Ovary (tissue), 9 donors: ENCODE data around the gene WNK2. TPM values are rescaled to one million over a fixed set of nuclear protein-coding genes. Genes with fewer than 3 reads are reported as not detected.

Experiments
- DNase-seq, 5 donors: peaks; one replicate each; pipeline ENCODE4 v3.0.0-alpha.2; 2019 to 2020
- H3K27ac ChIP-seq, 2 donors: fragments of 200-600 bp; one replicate each; pipeline versions ENCODE4 v1.5.1 to v1.8.0; 2019 to 2022
- H3K27me3 ChIP-seq: fragments of 200-600 bp; one replicate; pipeline ENCODE4 v1.8.0; 2022
- H3K36me3 ChIP-seq: fragments of 200-600 bp; sonication (generic); one replicate; pipeline ENCODE4 v1.5.1; 2019
- H3K4me1 ChIP-seq: one replicate; pipeline ENCODE4 v1.8.1; 2013; ENCODE audit warnings: mild to moderate bottlenecking, moderate library complexity; ENCODE audit not compliant: insufficient read depth
- H3K4me3 ChIP-seq: fragments of 200-600 bp; sonication (generic); one replicate; pipeline ENCODE4 v1.5.1; 2017
- H3K9me3 ChIP-seq, 2 donors: fragments of 200-600 bp in 1 of 2; sonication (generic) in 1 of 2; one replicate each; pipeline versions ENCODE4 v1.5.1 to v1.8.1; 2013 to 2019; ENCODE audit warnings: mild to moderate bottlenecking in 1 of 2, moderate library complexity in 1 of 2
- CTCF ChIP-seq, 3 donors: fragments of 450-650 bp in 2 of 3; fragments of 200-600 bp in 1 of 3; IDR thresholded peaks; one replicate each; pipeline versions ENCODE4 v1.5.1 to v1.8.0; 2016 to 2022; ENCODE audit warnings: antibody characterized with exemption in 3 of 3, mild to moderate bottlenecking in 1 of 3
- EP300 ChIP-seq: sonication (generic); formaldehyde crosslinking; IDR thresholded peaks from one replicate; pipeline ENCODE4 v1.6.1; 2017; ENCODE audit warnings: antibody characterized with exemption
- POLR2A ChIP-seq: fragments of 450-650 bp; IDR thresholded peaks from one replicate; pipeline ENCODE4 v1.6.1; 2017; ENCODE audit warnings: antibody characterized with exemption, mild to moderate bottlenecking, moderate library complexity
- WGBS, 3 donors: extraction: QIAGEN DNeasy Blood & Tissue Kit in 1 of 3; methylation state at CpG; one replicate each; pipeline versions ENCODE4 v1.1.5 to v1.1.7; 2013 to 2017; 5-methylcytosine and 5-hydroxymethylcytosine counted together
- intact Hi-C, 4 donors: fragments of 100-400 bp; cut with DNase I; formaldehyde crosslinking; loops; one replicate each; pipeline versions ENCODE4 v1.11.0 to v1.15.1; 2022 to 2023
- polyA plus RNA-seq, 2 donors: library from polyadenylated mRNA; stranded (reverse); fragments of 200-250 nt in 1 of 2; fragments of 350-450 nt in 1 of 2; fragmentation: Illumina TruSeq in 1 of 2; extraction: RNeasy Lipid Tissue Mini Kit (QIAGEN cat#74804) in 1 of 2; gene quantifications; one replicate each; pipeline ENCODE4 v1.2.3, GENCODE V29; 2013 to 2014
- total RNA-seq, 7 donors: library from RNA; depleted of rRNA in 2 of 7; stranded (reverse); fragments of >200 nt in 2 of 7; fragmentation: NEBNext Ultra II Directional in 3 of 7; extraction: Animal tissue kit (Norgen Biotek cat#: 25700) in 3 of 7; gene quantifications; one replicate each; pipeline versions ENCODE4 v1.1.0 to v1.2.4, GENCODE V29; 2016 to 2023
- donor health status: DM: no; HTN: no; CAD: no; lungs with moderate emphysema.
- donor health status: DM: no; HTN: no; CAD: no.
- donor health status: Bipolar disorder and iron deficiency.
- donor health status: DM: yes; HTN: yes; CAD: no.
- donor health status: DM: no; HTN: no; CAD: no.
- donor health status: DM: yes; HTN: yes; CAD: no.

WNK2 gene
- total and polyA plus RNA-seq, 9 donors = 0.53 to 24.7 (median 4.4) TPM

- Histone ChIP-seq H3K4me3 (no peak overlapping the region), H3K9me3 (no peaks in the 10 kb centered on the region), H3K4me1 (no peaks in the 10 kb centered on the region), H3K36me3 (no peaks in the 10 kb centered on the region), H3K27me3 (no peaks in the 10 kb centered on the region), H3K27ac (no peak overlapping the region)
- peak in 2 of 5 donors; percentile 6 to 13 for DNase-seq
- WGBS, 3 donors = 82 to 86% (median 84%) methylated on average over 6 of the region's 6 CpGs
- TF ChIP-seq CTCF (IDR thresholded peaks at IDR 0.05) = no peak
- intact Hi-C loops = no loop called here
Measured at GRCh38 chr9:93266521-93267001, 82.6 kb downstream of the WNK2 start.

GRCh38 chr9:93267091-93267541 lies 83.2 kb downstream of the WNK2 start:
- Histone ChIP-seq H3K9me3 (no peaks in the 10 kb centered on the region), H3K4me3 (no peak overlapping the region), H3K27ac (no peak overlapping the region), H3K4me1 (no peaks in the 10 kb centered on the region), H3K27me3 (no peaks in the 10 kb centered on the region), H3K36me3 (no peaks in the 10 kb centered on the region)
- WGBS, 3 donors = 89 to 94% (median 94%) methylated on average over 10 of the region's 10 CpGs
- DNase-seq = peak in 2 of 5 donors; percentile 5 to 19
- intact Hi-C loops = no loop called here
- TF ChIP-seq CTCF (IDR thresholded peaks at IDR 0.05) = no peak
- no peak for TF ChIP-seq POLR2A

GRCh38 chr9:93267681-93268505 lies 84.0 kb downstream of the WNK2 start:
- WGBS, 3 donors = 90 to 93% (median 92%) methylated on average over 20 to 28 of the region's 28 CpGs
- H3K4me1 ChIP-seq = no peaks in the 10 kb centered on the region
- intact Hi-C loops = no loop called here
- TF ChIP-seq EP300 = no peak
- TF ChIP-seq CTCF (IDR thresholded peaks at IDR 0.05) = no peak
- no peak for TF ChIP-seq POLR2A
- DNase-seq = peak in 2 of 5 donors; percentile 5 to 17
- H3K27ac ChIP-seq = no peak overlapping the region
- H3K4me3 ChIP-seq = no peak overlapping the region
- no peaks in the 10 kb centered on the region for H3K36me3 ChIP-seq
- H3K27me3 ChIP-seq = no peaks in the 10 kb centered on the region
- no peaks in the 10 kb centered on the region for H3K9me3 ChIP-seq

GRCh38 chr9:93268551-93269314 lies 84.8 kb downstream of the WNK2 start:
- H3K4me1 ChIP-seq = no peaks in the 10 kb centered on the region
- no peaks in the 10 kb centered on the region for H3K36me3 ChIP-seq
- 85 to 88% (median 88%) methylated on average over 17 of the region's 17 CpGs for WGBS, 3 donors
- no peaks in the 10 kb centered on the region for H3K27me3 ChIP-seq
- DNase-seq = peak in 2 of 5 donors; percentile 4 to 11
- H3K27ac ChIP-seq = no peak overlapping the region
- H3K4me3 ChIP-seq = no peak overlapping the region
- no peak for TF ChIP-seq CTCF (IDR thresholded peaks at IDR 0.05)
- TF ChIP-seq POLR2A = no peak
- TF ChIP-seq EP300 = no peak
- no peaks in the 10 kb centered on the region for H3K9me3 ChIP-seq
- intact Hi-C loops = no loop called here
